Brain microvascular endothelial cell (primary cell): ENCODE measurements around the gene ALDH3B1.

Experiments
- DNase-seq: peaks from one replicate; pipeline ENCODE4 v3.0.0-alpha.2; 2020
- H3K27ac ChIP-seq: fragments of 250-450 bp; sonication (Bioruptor Pico); 2 replicates; pipeline ENCODE4 v1.5.1; 2020; ENCODE audit warnings: mild to moderate bottlenecking, moderate library complexity
- H3K27me3 ChIP-seq: fragments of 250-450 bp; sonication (Bioruptor Pico); replicated peaks from 2 replicates; pipeline ENCODE4 v1.5.1; 2020; ENCODE audit warnings: mild to moderate bottlenecking
- H3K36me3 ChIP-seq: fragments of 250-450 bp; sonication (Bioruptor Pico); replicated peaks from 2 replicates; pipeline ENCODE4 v1.5.1; 2020; ENCODE audit warnings: mild to moderate bottlenecking
- H3K4me3 ChIP-seq: 2 replicates; pipeline ENCODE4 v1.5.1; 2011; ENCODE audit warnings: low read depth, mild to moderate bottlenecking, control low read depth, low read length, moderate library complexity
- in situ Hi-C: cut with HindIII; loops from 2 replicates; pipeline ENCODE4 v1.10.0; 2017; ENCODE audit warnings: low sequenced_read_pairs, low pct_ligation_motif_present
- TF ChIP-seq, protein P1 (sequence below): IDR thresholded peaks from 2 replicates; pipeline ENCODE4 v1.5.1; 2011; ENCODE audit warnings: low read depth, mild to moderate bottlenecking, moderate library complexity, low read length, control low read depth, inconsistent platforms; ENCODE audit errors: missing control alignments

Gene ALDH3B1

DNA sequence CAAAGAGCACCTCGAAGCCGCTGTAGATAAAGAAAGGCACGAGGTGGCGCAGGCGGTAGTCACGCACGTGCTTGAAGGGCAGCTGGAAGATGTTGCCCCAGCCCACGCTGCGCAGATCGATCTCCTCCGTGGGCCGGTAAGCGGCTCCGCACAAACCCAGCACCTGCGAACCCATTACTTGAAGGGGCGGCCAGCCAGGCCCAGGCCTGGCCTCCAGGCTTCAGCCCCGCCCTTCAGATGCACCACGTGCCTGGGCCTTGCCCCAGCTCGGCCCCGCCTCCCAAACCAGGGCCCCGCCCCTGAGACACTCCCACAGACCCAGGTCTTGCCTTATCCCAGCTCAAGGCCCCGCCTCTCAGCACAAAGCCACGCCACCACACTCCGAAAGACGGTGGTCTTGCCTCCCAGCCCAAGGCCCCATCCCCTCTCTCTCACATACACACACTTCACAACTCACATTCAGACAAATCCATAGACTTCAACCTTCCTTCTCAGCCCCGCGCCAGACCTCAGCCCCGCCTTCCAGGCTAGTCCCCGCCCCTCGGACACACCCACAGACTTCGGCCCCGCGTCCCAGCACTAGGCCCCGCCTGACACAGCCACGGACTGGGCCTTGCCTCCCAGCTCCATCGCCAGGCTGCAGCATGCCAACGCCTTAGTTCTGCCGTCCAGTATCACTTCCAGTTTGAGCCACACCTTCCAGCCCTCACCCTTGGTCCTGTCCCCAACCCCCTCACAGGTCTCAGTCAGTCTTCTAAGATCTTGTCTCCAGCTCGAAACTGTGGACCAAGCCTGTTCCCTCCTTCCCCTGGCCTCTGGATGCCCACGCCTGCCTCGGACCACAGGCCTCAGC is 13.3 kb upstream of the ALDH3B1 start:
- Histone ChIP-seq H3K36me3 (peaks cover 2% of the 10 kb centered on the region), H3K4me3 (no peak overlapping the region), H3K27me3 (no peaks in the 10 kb centered on the region), H3K27ac (no peak overlapping the region)
- DNase-seq, result peak; percentile 32
- TF ChIP-seq, protein P1, sequence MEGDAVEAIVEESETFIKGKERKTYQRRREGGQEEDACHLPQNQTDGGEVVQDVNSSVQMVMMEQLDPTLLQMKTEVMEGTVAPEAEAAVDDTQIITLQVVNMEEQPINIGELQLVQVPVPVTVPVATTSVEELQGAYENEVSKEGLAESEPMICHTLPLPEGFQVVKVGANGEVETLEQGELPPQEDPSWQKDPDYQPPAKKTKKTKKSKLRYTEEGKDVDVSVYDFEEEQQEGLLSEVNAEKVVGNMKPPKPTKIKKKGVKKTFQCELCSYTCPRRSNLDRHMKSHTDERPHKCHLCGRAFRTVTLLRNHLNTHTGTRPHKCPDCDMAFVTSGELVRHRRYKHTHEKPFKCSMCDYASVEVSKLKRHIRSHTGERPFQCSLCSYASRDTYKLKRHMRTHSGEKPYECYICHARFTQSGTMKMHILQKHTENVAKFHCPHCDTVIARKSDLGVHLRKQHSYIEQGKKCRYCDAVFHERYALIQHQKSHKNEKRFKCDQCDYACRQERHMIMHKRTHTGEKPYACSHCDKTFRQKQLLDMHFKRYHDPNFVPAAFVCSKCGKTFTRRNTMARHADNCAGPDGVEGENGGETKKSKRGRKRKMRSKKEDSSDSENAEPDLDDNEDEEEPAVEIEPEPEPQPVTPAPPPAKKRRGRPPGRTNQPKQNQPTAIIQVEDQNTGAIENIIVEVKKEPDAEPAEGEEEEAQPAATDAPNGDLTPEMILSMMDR, result no peak
- in situ Hi-C loops, result no loop called here

DNA sequence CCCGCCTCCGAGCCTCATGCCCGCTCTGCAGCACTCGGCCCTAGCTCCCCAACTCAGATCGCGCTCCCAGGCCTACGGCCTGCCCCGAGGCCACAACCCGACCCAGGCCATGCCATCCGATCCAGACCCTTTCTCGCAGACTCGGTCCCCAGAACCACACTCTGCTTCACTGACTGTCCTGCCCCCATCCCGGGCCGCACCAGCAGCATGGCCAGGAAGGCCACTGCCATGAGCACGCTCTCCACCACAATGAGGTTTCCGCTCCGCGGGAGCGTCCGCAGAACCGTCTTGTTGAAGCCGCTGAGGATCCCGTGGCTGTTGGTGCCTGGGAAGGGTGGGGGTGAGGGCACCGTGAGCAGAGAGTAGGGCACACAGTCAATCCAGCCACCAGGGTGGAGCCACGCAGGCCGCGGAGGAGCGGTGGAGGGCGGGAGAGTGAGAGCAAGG is 12.6 kb upstream of the ALDH3B1 start:
- in situ Hi-C loops, result no loop called here
- TF ChIP-seq, protein P1, result no peak
- H3K4me3 ChIP-seq, result no peak overlapping the region
- H3K36me3 ChIP-seq, result peaks cover 2% of the 10 kb centered on the region
- no peaks in the 10 kb centered on the region for H3K27me3 ChIP-seq
- H3K27ac ChIP-seq, result no peak overlapping the region
- DNase-seq, result no peak

DNA sequence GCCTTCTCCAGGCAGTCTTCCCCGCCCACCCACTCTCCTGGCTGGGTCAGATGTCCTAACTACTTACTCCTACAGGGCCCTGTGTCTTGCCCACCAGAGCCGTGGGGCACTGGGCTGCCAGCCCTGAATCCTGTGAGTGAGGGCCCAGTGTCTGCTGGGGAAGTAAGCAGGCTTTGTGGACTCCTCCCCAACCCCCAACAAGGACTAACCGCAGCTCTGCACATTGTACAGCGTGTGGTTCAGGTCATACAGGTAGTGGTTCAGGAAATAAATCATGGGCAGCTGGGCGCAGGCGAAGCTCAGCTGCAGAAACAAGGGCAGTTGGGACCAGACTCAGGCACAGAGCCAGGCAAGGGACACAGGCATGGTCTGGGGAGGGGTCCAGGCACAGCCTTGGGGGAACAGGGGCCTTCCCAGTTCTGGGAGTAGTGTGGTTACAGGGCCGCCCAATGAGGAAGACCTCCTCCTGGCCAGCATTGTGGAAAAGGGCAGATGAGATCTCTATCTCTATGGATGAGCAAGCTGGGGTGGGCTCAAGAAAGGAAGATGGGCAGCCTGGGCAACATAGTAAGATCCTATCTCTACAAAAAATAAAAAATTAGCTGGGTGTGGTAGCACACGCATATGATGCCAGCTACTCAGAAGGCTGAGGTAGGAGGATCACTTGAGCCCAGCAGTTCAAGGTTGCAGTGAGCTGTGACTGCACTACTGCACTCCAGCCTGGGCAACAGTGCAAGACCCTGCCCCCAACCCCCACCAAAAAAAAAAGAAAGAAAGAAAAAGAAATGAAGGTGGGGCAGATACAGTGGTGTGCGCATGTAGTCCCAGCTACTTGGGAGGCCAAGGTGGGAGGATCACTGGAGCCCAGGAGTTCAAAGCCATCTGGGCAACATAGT is 11.7 kb upstream of the ALDH3B1 start:
- no peak overlapping the region for H3K27ac ChIP-seq
- H3K4me3 ChIP-seq, result no peak overlapping the region
- H3K27me3 ChIP-seq, result no peaks in the 10 kb centered on the region
- no peak for DNase-seq
- peaks cover 2% of the 10 kb centered on the region for H3K36me3 ChIP-seq
- TF ChIP-seq, protein P1, result no peak
- in situ Hi-C loops, result no loop called here

DNA sequence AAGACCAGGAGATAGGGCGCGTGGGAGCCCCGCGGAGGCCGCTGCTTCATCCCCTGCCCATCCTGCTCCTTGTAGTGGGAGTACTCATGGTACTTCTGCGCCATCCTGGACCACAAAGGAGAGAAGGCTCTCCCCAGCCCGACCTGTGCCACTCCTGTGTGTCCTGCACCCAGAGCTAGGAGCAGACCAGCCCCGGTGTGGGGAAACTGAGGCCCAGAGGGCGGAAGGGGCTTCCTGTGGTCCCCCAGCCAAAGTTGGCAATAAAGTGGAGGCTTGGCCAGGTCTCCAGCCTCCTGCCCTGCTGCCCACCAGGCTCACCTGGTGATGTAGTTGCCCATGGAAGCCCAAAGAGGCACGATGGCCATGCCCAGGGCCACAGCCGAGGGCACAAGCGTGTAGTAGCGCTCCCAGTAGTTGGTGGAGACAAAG is 10.9 kb upstream of the ALDH3B1 start:
- in situ Hi-C loops, result no loop called here
- no peaks in the 10 kb centered on the region for H3K27me3 ChIP-seq
- no peak overlapping the region for H3K4me3 ChIP-seq
- TF ChIP-seq, protein P1, result no peak
- no peak for DNase-seq
- H3K27ac ChIP-seq, result no peak overlapping the region
- H3K36me3 ChIP-seq, result peaks cover 2% of the 10 kb centered on the region

DNA sequence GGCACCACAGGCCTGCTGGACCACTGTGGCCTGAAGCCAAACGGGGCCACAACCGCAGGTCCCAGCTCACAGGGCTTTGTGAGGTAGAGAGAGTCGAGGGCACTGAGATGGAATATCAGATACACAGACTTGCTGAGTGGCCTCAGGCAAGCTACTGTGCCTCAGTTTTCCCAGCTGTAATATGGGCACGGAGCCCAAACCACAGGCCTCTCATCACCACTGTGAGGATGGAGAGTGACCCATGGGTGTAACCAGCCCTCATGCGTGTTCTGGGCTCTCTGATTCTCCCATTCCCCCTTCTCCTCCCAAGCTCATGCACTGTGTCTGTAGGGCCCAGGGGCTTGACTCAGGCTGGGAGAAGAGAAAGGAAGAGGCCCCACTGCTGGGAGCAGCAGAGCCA is 10.4 kb upstream of the ALDH3B1 start:
- Histone ChIP-seq H3K27ac (no peak overlapping the region), H3K36me3 (peaks cover 2% of the 10 kb centered on the region), H3K27me3 (no peaks in the 10 kb centered on the region), H3K4me3 (no peak overlapping the region)
- TF ChIP-seq, protein P1, result no peak
- DNase-seq, result no peak
- in situ Hi-C loops, result no loop called here
